ENCODE measurements around the gene HTR4. TPM values are rescaled to one million over a fixed set of nuclear protein-coding genes. Genes with fewer than 3 reads are reported as not detected.
"Not testable (repeated sequence)": the region's sequence is repeated elsewhere in the genome, so short reads cannot be mapped to it uniquely, and the experiment has no call there.

The HTR4 gene
- total RNA-seq, 1 experiment from 2014 or later: not detected

DNA sequence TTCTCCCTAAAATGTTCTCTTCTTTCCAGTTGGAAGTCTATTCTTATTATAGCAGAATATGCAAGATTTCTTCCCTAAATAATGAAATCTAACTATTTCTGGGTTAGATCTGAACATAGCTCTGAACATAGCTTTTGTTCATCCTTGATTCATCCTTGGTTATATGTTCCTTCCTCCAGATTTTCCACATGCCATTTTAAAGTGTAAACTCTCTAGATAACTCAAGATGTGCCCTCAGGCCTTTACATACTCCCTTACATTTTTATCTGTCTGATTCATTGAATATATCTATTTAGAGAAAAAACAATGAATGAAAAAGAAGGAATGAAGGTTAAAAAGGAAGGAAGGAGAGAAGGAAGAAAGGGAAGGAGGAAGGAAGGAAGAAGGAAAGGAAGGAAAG, 169.7 kb downstream of the HTR4 start:
- no peak for DNase-seq (ENCODE audit: extremely low read depth, low read depth)

GRCh38 chr5:148483750-148484149, 170.6 kb downstream of the HTR4 start:
- no peak for DNase-seq (ENCODE audit: extremely low read depth, low read depth)

DNA sequence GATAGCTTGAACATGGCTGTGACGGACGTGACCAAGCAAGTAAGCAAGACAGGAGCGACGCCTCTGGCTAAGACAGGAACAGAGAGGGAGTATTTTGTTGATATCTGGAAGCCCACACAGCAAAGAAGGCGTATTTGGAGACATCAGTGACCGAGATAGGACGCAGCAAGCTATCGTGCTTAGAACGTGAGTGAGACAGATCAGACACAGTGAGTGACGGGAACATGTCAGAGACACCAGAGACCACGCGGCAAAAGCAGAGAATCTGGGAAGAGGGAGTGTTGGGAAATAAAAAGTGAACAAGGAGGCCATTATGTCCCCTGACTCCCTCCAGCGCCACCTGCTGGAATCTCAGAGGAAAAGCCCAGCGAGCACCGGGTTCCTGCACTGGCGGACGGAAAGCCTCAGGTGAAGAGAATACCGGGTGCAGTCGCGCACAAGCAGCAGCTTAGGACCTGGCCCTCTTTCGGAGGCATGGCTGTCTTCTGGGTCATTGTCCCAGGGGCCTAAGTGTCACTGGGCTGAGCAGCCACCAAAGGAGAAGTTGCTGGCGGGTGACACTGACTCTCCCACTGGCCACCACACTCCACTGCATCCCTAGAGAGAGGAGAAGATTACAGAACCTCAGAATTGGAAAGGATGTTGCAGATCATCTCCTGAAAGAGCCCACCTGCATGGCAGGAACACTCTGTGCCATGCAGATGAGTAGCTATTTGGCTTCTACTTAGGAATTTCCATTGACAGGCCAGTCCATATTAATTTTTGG, 171.4 kb downstream of the HTR4 start:
- DNase-seq (ENCODE audit: extremely low read depth, low read depth): peak; percentile 32

GRCh38 chr5:148482196-148482595, 172.1 kb downstream of the HTR4 start:
- DNase-seq (ENCODE audit: extremely low read depth, low read depth): no peak

DNA sequence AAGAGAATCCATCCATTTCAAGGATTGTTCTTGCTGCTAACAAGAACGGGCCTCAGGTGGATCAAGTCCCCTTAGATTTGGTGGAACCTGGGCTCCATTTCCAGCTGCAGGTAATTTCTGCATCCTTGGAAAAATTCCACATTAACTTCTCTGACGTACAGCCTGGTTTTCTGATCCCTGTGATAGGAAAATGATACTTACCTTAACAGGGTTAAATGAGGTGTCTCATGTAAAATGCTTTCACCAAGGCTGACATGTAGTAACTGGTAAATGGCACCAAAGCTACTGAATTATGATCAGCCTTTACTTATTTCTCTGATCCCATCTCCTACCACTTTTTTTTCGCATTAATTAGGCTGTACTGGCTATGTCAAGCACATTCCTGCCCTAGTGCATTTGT, 176.9 kb downstream of the HTR4 start:
- DNase-seq (ENCODE audit: extremely low read depth, low read depth): no peak

- no peak for DNase-seq (ENCODE audit: extremely low read depth, low read depth)
Observed at GRCh38 chr5:148476302-148476701, 178.0 kb downstream of the HTR4 start.

GRCh38 chr5:148474025-148474511, 180.3 kb downstream of the HTR4 start:
- DNase-seq (ENCODE audit: extremely low read depth, low read depth): no peak

DNA sequence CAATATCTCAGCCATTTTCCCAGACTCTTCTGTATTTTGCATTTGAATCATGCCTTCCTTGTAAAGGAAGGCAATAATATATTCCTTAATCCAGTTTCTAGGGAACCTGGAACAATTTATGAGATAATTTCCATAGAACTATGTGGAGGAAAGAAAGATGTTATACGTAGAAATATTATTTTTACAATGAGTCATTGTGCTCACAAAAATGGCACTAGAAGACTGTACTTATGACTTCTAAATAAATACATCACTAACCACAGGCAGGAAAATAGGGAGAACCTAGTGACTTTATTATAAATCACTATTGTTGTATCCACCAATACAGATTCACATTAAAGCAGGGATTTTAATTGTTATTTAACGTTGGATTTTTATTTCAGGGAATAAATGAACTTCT, 182.9 kb downstream of the HTR4 start:
- DNase-seq (ENCODE audit: extremely low read depth, low read depth): no peak

DNA sequence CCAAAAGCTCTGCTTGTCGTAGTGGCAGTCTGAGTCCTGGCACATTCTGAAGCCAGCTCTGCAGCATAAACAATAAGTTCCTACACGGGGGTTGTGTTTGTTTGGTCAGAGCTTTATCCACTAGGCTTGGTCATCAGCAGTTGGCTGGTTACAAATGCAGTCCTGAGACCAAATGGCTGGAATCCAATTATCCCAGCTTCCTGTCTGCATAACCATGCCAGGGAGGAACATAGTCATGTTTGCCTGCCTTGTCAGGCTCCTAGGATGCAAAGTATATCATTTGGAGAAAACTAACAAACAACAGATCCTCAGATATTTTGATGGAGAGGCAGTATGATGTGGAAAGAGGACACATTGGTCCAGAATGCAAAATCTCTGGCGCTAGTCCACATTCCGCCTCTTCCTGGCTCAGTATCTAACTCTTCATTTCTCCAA, 184.8 kb downstream of the HTR4 start:
- DNase-seq (ENCODE audit: extremely low read depth, low read depth): no peak

DNA sequence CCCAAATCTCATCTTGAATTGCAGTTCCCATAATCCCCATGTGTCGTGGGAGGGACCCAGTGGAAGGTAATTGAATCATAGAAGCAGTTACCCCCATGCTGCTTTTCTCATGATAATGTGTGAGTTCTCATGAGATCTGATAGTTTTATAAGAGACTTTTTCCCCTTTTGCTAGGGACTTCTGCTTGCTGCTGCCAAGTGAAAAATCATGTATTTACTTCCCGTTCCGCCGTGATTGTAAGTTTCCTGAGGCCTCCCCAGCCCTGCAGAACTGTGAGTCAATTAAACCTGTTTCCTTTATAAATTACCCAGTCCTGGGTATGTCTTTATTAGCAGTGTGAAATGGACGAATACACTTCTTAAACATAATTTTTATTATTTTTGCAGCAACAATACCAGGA, 185.6 kb downstream of the HTR4 start:
- DNase-seq (ENCODE audit: extremely low read depth, low read depth): not testable (repeated sequence)

DNA sequence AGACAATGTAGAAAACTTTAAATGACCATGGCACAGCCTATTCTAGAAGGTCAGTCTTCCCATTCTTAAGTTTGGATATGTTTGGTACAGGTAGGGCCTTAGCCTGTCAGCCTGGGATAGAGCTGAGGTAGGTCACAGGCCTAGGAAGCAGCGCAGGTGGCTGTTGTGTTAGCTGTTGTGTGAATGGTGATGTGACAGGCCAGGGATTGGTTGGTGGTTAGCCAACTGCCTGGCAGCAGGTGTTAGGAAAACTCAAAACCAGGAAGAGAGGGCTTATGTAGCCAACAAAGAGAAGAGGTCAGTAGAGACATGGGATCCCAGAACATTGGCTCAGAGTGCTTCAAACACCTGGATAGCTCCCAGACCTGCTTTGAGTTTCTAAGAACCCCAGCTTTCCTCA, 186.4 kb downstream of the HTR4 start:
- no peak for DNase-seq (ENCODE audit: extremely low read depth, low read depth)

DNA sequence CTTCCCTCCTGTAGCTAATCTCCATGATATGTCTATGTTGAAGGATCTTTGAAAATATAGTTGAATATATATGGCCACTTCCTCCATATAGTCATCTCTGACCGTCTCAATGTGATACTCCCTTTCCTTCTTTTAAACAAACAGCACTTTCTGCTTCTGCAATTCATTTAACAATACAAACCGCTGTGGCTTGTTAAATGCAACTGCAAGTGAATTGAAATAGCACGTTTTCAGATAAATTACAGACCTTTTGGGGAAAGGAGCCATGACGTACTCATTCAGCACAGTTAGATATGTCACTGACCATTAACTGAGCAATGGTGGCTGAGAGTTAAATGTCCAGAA, 188.1 kb downstream of the HTR4 start:
- DNase-seq (ENCODE audit: extremely low read depth, low read depth): no peak

GRCh38 chr5:148465381-148466235, 188.7 kb downstream of the HTR4 start:
- DNase-seq (ENCODE audit: extremely low read depth, low read depth): no peak

DNA sequence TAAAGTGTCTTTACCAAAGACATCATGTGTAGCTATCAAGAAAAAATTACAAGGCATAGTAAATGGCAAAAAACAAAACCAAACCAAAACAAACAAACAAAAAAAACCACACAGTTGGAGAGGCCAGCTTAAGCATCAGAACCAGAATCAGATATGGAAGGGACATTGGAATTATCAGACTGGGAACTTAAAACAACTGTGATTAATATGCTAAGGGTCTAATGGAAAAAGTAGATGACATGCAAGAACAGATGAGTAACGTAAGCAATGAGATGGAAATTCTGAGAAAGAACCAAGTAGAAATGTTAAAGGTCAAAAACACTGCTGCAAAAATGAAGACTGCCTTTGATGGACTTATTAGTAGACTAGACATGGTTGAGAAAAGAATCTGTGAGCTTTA, 194.7 kb downstream of the HTR4 start:
- no peak for DNase-seq (ENCODE audit: extremely low read depth, low read depth)

DNA sequence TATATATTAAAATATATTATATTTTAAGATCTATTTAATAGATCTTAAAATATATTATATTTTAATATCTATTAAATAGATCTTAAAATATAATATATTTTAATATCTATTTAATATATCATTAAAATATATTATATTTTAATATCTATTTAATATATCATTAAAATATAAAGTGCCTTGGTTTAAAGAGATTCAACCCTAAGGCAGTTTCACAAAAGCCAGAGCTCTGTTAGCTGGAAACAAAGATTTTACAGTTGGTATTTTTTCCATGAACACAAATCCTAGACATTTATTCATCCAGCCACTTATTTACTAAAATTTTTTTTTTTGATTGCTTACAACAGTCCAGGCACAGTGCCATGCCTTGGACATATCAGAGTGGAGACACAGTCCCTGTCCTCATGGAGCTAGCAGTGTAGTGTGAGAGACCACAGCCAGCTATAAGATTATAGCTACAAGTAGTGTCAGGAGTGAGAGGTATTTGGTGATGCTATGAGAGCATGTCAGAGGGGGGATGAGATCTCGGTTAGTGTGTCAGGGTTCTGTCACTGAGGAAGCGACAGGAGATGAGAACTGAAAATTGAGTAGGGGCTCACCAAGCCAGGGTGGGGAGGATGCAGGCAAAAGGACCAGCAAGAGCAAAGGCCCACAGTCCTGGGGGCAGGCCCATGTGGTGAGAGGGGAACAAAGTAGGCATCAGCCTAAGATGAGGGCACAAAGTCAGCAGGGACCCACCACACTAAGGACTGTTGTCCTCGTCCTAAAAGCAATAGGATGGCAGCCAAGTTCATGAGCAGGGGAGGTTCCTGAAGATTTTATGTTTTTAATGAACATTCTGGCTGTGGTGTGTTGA, 196.1 kb downstream of the HTR4 start:
- DNase-seq (ENCODE audit: extremely low read depth, low read depth): no peak

DNA sequence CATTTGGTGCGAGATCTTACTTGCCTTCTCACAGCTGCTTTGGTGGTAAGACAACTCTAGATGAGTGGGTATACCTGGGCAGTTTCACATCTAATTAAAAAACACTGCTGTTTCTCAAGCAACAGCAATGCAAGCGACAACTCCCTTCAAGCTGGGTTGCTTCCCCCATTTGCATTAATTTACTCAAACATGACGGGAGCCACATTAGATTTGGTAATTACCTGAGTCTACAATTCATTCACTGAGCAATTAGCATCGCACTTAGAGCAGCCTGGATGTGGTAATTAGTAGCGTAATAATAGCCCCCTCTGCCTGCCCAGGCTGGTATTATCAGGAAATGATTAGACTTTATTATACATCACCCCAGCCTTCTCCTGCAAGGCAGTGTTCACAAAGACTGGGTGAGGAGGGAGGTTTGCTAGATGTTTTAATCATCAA, 197.1 kb downstream of the HTR4 start:
- no peak for DNase-seq (ENCODE audit: extremely low read depth, low read depth)

GRCh38 chr5:148455185-148455584, 199.1 kb downstream of the HTR4 start:
- no peak for DNase-seq (ENCODE audit: extremely low read depth, low read depth)

DNA sequence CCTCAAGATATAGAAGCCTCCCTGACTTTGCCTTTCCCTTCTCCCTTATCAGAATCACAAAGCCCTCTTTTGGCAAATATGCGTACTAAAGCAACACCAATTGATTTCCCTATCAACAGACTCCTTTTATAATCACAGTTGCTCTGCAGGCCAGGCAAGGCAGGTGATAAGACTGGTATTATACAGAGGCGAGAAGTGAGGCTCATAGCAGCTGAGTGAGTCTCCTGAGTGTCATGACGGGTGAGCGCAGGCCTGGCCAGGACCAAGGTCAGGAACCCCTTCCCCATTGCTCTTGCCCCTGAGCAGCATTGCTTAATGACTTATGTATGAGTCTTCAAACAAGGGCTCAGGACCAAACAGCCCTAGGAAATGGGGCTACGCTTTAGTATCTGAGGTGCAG, 199.8 kb downstream of the HTR4 start:
- DNase-seq (ENCODE audit: extremely low read depth, low read depth): no peak

GRCh38 chr5:148452499-148453193, 201.7 kb downstream of the HTR4 start:
- DNase-seq (ENCODE audit: extremely low read depth, low read depth): no peak

- DNase-seq (ENCODE audit: extremely low read depth, low read depth): no peak
Observed at GRCh38 chr5:148446611-148447010, 207.7 kb downstream of the HTR4 start.
